GM12878 (cell line): ENCODE measurements around the gene STAB2.

Experiments
- MYC ChIP-seq: IDR thresholded peaks from 2 replicates; pipeline ENCODE4 v1.6.1; 2011; ENCODE audit warnings: mild to moderate bottlenecking, low read length, moderate library complexity, inconsistent platforms; ENCODE audit not compliant: insufficient read depth, insufficient replicate concordance, insufficient read length, severe bottlenecking
- SMAD1 ChIP-seq: fragments of 450-650 bp; IDR thresholded peaks from 2 replicates; pipeline ENCODE4 v1.6.1; 2018; ENCODE audit warnings: mild to moderate bottlenecking, low read depth; ENCODE audit not compliant: partially characterized antibody
- ZNF207 ChIP-seq: fragments of 450-650 bp; IDR thresholded peaks from 2 replicates; pipeline ENCODE4 v1.6.1; 2014; ENCODE audit warnings: antibody characterized with exemption, mild to moderate bottlenecking, borderline replicate concordance
- TF ChIP-seq, protein P1 (sequence below), 3 experiments: IDR thresholded peaks in 2 of 3; conservative IDR thresholded peaks in 1 of 3; 2 replicates each; pipeline ENCODE4 v1.5.1; 2011; ENCODE audit warnings: low read depth in 3 of 3, low read length in 3 of 3, mild to moderate bottlenecking in 3 of 3, control low read depth in 2 of 3, moderate library complexity in 2 of 3, inconsistent platforms in 1 of 3, mixed read lengths in 1 of 3; ENCODE audit not compliant: control insufficient read depth in 2 of 3, insufficient read depth in 1 of 3; ENCODE audit errors: extremely low read depth in 1 of 3

DNA sequence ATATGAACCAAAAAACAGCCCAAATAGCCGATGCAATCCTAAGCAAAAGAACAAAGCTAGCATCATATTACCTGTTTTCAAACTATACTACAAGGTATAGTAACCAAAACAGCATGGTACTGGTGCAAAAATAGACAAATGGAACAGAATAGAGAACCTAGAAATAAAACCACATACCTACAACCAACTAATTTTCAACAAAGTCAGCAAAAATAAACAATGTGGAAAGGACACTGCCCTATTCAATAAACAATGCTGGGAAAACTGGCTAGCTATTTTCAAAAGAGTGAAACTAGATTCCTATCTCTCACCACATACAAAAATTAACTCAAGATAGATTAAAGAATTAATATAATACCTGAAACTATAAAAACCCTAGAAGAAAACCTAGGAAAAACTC, 17.8 kb upstream of the STAB2 start:
- TF ChIP-seq, protein P1, sequence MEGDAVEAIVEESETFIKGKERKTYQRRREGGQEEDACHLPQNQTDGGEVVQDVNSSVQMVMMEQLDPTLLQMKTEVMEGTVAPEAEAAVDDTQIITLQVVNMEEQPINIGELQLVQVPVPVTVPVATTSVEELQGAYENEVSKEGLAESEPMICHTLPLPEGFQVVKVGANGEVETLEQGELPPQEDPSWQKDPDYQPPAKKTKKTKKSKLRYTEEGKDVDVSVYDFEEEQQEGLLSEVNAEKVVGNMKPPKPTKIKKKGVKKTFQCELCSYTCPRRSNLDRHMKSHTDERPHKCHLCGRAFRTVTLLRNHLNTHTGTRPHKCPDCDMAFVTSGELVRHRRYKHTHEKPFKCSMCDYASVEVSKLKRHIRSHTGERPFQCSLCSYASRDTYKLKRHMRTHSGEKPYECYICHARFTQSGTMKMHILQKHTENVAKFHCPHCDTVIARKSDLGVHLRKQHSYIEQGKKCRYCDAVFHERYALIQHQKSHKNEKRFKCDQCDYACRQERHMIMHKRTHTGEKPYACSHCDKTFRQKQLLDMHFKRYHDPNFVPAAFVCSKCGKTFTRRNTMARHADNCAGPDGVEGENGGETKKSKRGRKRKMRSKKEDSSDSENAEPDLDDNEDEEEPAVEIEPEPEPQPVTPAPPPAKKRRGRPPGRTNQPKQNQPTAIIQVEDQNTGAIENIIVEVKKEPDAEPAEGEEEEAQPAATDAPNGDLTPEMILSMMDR (IDR thresholded peaks at IDR 0.05 in 2 of 3, conservative IDR thresholded peaks at IDR 0.05 in 1 of 3; ENCODE audit: control insufficient read depth in 2 of 3, extremely low read depth in 1 of 3, insufficient read depth in 1 of 3, low read depth in 3 of 3, low read length in 3 of 3): no peak
- no peak for TF ChIP-seq ZNF207
- no peak for TF ChIP-seq MYC
- TF ChIP-seq SMAD1: no peak
